Stimulated activated CD4-positive, alpha-beta T cell treated with anti-CD3 and anti-CD28 coated beads, Interleukin-1b, Interleukin-23, amount 100 ng/mL, for 4 hours (primary cell): ENCODE data around the gene TNFRSF4.

Source experiments
- DNase-seq, 2 donors: peaks; one replicate each; pipeline ENCODE4 v3.0.0-alpha.2; 2020; ENCODE audit warnings: low read depth in 2 of 2

Gene TNFRSF4

DNA sequence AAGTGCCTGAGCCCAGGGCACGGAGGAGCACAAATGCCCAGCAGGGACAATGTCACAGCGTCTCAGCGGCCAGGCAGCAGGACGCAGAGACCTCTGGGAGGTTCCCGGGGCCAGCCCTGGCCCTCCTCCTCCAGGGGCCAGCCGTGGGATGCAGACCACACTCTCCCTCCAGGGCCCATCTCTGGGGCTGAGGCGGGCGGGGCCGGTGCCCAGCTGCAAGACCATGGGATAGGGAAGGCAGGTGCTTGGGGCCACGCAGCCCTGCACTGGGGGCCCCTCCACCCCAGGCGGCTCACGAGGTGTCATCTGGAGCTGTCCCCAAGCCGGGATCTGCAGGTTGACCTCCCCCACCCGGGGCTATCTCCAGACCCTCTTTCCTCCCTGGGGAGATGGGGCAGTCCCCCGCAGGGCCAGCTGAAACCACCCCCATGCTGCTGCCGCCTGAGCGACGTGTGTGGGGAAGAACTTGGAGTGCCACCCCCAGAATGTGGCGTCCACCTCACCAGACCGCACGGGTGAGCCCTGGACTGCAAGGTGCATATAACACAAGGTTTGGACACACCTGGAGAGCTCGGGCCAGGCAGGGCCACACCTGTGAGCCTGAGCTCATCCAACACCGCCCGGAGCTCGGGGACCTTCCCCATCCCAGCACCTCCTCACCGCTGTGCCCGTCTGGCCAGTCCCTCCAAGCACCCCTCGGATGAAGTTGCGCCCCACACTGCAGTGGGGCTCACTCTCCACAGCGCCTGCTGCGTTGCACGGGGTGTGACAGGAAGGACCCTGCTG lies 44.3 kb downstream of the TNFRSF4 start:
- no peak for DNase-seq

DNA sequence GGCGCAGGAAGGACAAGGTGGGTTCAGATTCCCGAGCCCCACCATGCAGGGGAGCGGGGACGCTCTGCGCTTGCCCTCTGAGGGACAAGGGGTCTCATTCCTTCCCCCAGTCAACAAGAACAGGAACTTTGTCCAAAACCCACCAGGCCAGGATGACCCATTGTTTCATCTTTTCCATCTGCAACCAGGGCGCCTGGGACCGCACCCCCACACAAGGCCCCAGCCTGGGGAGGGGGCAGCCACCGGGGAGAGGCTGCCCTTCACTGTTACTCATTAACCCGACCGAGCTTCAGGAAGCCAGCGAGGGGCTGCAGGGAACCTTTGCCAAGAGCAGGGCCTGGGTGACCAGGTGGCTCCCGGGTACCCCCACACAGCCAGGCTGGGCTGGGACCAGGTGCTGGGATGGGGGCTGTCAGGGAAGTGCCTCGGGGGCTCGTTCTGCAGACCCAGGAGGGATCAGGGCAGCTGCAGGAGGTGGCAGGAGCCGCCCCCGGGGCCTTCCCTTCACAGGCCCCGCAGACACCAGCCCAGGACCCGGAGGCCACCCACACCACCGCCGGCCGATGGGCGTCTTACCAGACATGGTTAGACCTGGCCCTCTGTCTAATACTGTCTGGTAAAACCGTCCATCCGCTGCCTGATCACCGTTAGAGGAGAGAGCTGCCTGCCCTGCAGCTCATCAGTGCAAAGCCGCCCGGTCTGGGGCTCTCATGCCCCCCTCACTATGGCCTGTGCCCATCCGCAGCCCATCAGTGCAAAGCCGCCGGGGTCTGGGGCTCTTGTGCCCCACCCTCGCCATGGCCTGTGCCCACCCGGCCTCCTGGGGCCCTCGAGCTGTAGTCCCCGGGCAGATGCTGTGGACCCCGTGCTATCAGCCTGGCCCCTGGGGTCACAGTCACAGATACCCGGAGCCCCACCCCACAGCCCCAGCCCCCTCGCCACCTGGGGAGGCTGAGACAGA lies 45.2 kb downstream of the TNFRSF4 start:
- no peak for DNase-seq

- DNase-seq: no peak
These were observed 46.0 kb downstream of the TNFRSF4 start for GRCh38 chr1:1167841-1168450.

- no peak for DNase-seq
These were observed 46.5 kb downstream of the TNFRSF4 start for GRCh38 chr1:1167398-1167821.

DNA sequence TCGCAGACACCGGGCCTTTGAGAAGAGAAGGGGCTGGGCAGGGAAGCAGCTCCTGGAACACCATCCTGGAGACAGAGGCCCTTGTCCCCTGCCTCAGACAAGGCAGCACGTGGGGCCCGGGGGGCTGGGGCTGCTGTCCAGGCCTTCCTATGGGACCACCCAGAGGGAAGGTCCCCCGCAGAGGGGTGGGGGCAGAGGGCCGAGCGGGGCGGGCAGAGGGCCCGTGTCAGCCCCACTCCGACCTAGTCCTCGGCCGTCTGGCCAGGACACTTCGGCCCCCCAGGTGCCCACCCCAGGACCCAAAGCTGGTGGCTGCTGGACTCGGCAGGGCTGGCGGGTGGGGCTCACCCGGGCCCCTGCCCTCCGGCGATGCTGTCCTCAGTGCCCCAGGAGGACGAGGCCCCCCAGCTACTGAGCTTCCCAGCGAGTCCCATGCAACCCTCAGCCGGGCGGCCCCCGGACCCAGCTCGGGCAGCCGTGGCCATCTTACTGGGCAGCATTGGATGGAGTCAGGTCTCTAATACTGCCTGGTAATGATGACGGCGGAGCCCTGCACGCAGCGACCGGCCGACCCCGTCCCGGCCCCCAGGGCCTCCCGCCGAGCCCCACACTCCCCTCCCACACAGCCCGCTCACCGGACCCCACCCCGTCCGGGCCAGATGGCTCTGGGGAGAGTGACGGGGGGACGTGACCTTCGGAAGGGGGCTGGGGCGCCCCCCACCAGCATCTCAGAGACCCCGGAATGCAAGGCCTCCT lies 47.1 kb downstream of the TNFRSF4 start:
- DNase-seq: no peak

GRCh38 chr1:1165900-1166421 lies 48.0 kb downstream of the TNFRSF4 start:
- DNase-seq: no peak

DNA sequence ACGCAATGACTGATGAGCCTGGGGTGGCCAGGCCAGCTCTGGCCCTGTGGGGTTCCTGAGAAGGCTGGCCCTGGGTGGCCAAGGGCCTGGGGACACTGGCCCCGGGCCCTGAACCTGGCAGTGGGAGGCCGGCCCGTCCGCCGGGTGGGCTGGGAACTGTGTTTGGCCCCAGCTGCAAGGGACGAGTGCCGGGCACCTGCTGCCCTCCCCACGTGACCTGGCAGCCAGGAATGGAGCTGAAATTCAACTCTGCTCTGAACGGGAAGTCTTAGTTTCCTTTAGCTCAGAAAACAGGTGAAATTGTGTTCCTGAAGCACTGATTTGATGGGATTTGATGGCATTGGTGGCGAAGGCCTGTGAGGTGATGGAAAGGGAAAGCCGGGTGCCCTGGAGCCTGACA lies 48.5 kb downstream of the TNFRSF4 start:
- no peak for DNase-seq

DNA sequence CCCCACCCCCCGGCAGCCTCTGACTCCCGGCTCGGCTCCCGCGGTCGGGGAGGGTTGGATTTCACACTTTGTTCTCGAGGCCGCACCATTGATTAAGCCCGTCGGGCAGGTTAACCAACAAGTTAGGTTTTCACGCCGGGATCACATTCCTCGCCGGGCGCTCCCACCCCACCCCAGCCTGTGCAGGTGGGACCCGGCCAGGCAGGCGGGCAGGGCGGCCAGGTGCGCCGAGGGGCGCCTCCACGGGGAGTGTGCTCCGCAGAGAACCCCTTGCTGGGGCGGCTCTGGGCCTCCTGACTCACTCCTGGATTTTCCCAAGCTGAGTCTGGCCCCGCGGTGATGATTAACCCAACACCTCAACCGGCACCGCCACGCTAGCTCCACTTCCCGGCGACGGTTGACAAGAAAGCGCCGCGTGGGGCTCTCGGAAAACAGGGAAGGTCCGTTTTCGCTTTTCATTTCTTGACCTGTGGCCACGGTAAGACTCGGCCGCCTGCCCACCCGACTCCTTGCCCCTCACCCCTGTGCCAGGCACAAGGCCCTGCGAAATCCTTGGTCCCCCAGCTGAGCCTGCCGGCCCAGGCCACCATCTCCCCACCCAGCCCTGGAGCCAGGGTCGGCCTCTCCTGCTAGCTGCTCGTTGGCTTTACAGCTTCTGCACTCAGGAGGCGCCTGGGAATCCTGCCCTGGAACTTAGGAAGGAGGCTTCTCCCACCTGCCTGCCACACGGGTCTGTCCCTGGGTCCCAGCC lies 49.1 kb downstream of the TNFRSF4 start:
- DNase-seq: no peak

- no peak for DNase-seq
These were observed 49.6 kb downstream of the TNFRSF4 start for GRCh38 chr1:1164361-1164700.

DNA sequence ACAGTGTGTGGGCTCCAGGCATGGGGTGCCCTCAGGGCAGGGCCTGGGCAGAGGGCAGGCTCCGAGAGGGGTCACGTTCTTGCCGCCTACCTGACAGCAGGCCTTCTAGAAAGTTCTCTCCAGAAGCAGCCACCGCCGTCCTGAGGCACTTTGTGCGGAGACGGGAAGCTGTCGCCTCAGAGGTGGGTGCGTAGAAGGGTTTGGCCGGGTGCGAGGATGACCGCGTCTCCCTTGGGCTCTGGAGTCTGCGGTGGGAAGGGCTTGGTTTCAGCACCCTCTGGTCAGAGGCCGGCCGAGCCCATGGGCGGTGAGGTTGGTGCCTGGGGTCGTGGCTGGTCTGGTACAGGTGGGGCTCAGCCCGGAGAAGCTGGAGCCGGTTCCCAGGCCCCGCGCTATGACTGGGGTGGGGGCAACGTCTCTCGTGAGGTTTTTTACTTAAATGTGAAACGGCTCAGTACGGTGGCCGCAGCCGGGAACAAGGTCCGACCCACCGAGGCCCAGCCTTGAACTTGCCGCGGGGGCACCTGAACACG lies 50.3 kb downstream of the TNFRSF4 start:
- DNase-seq: no peak

DNA sequence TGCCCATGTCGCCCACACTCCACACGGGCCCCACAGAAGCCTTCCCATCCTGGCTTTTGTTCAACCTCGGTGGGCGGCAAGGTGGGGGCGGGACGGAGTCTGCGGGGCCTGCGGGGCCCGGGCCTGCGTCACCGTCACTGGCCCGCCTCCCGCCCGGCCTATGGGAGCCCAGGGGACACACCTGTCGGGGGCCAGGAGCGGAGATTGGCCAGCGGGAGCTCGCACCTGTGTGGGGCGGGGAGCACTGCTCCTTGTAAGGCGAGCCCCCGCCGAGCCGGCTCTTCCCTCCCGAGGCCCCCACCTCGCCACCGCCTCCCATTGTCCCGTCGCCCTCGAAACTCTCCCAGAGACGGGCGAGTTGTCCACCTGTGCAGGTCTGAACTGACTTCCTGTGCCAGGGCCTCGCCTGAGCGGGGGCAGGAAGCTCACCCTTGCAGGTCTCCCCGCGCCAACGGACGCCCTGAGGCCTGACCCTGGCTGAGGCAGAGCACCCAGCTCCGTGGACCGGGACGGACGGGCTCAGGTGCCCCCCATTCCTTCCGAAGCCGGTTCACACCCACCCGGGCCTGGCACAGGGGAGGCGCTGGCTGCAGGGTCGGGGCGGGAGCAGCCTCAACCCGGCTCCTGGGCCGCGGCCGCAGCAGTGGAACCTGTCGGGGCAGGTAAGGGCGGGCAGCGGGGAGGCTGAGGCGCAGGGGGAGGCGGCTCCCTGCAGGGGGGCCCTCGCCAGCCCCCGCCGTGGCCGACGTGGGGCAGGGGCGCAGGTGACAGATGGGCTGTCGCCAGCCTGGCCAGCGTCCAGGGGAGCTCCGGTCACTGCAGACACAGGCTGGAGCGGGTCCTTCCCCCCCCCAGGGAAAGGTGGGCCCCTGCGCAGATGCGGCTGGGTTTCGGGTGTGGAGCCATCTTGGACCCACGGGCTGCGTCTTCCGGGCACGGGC lies 51.1 kb downstream of the TNFRSF4 start:
- no peak for DNase-seq

- no peak for DNase-seq
These were observed 52.3 kb downstream of the TNFRSF4 start for GRCh38 chr1:1161683-1162079.
